ENCODE data around the gene ZNF91.
"Not testable (repeated sequence)": the region's sequence is repeated elsewhere in the genome, so short reads cannot be mapped to it uniquely, and the experiment has no call there.

DNA sequence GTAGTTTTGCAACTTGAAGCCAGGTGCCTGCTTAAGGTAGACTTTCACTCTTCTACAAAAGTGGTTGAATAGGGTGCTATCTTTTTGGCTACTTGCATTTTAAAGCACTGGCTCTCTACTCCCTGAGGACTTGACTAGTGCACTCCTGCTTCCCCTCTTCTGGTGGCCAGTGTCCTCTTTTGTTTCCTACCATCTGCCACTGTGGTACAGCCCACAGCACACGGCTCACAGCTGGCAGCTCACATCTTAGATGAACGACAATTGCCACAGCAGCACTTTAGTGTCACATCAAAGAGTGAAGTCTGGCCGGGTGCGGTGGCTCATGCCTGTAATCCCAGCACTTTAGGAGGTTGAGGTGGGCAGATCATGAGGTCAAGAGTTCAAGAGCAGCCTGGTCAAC, 15.6 kb downstream of the ZNF91 start:
- TF ChIP-seq, protein P1, sequence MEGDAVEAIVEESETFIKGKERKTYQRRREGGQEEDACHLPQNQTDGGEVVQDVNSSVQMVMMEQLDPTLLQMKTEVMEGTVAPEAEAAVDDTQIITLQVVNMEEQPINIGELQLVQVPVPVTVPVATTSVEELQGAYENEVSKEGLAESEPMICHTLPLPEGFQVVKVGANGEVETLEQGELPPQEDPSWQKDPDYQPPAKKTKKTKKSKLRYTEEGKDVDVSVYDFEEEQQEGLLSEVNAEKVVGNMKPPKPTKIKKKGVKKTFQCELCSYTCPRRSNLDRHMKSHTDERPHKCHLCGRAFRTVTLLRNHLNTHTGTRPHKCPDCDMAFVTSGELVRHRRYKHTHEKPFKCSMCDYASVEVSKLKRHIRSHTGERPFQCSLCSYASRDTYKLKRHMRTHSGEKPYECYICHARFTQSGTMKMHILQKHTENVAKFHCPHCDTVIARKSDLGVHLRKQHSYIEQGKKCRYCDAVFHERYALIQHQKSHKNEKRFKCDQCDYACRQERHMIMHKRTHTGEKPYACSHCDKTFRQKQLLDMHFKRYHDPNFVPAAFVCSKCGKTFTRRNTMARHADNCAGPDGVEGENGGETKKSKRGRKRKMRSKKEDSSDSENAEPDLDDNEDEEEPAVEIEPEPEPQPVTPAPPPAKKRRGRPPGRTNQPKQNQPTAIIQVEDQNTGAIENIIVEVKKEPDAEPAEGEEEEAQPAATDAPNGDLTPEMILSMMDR (IDR thresholded peaks at IDR 0.05; ENCODE audit: low read depth, low read length, missing input control) = not testable (repeated sequence)
- not testable (repeated sequence) for TF ChIP-seq FOXA1 (IDR thresholded peaks at IDR 0.05); SP1 (IDR thresholded peaks at IDR 0.05); GABPA (IDR thresholded peaks at IDR 0.05 in 1 of 2, conservative IDR thresholded peaks at IDR 0.05 in 1 of 2); YY1 (IDR thresholded peaks at IDR 0.05); TAF1 (conservative IDR thresholded peaks at IDR 0.05); JUND (IDR thresholded peaks at IDR 0.05); RAD21 (IDR thresholded peaks at IDR 0.05)
- TF ChIP-seq, protein P2, sequence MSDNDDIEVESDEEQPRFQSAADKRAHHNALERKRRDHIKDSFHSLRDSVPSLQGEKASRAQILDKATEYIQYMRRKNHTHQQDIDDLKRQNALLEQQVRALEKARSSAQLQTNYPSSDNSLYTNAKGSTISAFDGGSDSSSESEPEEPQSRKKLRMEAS (IDR thresholded peaks at IDR 0.05) = not testable (repeated sequence)
